HG02610 (cell line): ENCODE measurements around the gene CRKL.
"Not testable (repeated sequence)": the region's sequence is repeated elsewhere in the genome, so short reads cannot be mapped to it uniquely, and the experiment has no call there.

Experiments used
- ATAC-seq: cut with Tn5 transposase; IDR thresholded peaks from one replicate; pipeline ENCODE4 v1.9.1; 2021; ENCODE audit warnings: mild to moderate bottlenecking, moderate library complexity; ENCODE audit not compliant: unreplicated experiment

CRKL gene

GRCh38 chr22:20965888-20966855 lies 49.0 kb downstream of the CRKL start:
- no peak for ATAC-seq

GRCh38 chr22:20966883-20967696 lies 49.9 kb downstream of the CRKL start, which contains the start of gene AIFM3:
Gene AIFM3 (plus strand): TSS chr22:20967255. CDS start chr22:20967945, 690 bp downstream.
- no peak for ATAC-seq

GRCh38 chr22:20967697-20968211 lies 50.5 kb downstream of the CRKL start:
- ATAC-seq: no peak

GRCh38 chr22:20968281-20968977 lies 51.2 kb downstream of the CRKL start:
- ATAC-seq: no peak

GRCh38 chr22:20970939-20971657 lies 53.9 kb downstream of the CRKL start:
- no peak for ATAC-seq

- not testable (repeated sequence) for ATAC-seq
Measured at GRCh38 chr22:20972014-20972694, 54.9 kb downstream of the CRKL start.

- ATAC-seq: no peak
Measured at GRCh38 chr22:20972933-20973577, 55.8 kb downstream of the CRKL start.

GRCh38 chr22:20973634-20974286 lies 56.6 kb downstream of the CRKL start:
- ATAC-seq: no peak

- ATAC-seq: no peak
Measured at GRCh38 chr22:20974336-20974955, 57.2 kb downstream of the CRKL start.

- no peak for ATAC-seq
Measured at GRCh38 chr22:20975541-20976290, 58.5 kb downstream of the CRKL start.

GRCh38 chr22:20976291-20976877 lies 59.2 kb downstream of the CRKL start:
- no peak for ATAC-seq

GRCh38 chr22:20977019-20977418 lies 59.8 kb downstream of the CRKL start:
- ATAC-seq: no peak

- ATAC-seq: no peak
Measured at GRCh38 chr22:20977516-20978170, 60.4 kb downstream of the CRKL start.

GRCh38 chr22:20978419-20978818 lies 61.2 kb downstream of the CRKL start:
- ATAC-seq: no peak

GRCh38 chr22:20979243-20979809 lies 62.1 kb downstream of the CRKL start:
- no peak for ATAC-seq

GRCh38 chr22:20979940-20980453 lies 62.8 kb downstream of the CRKL start:
- ATAC-seq: no peak
